ENCODE results near the gene FAIM2.
"Not testable (repeated sequence)": the region's sequence is repeated elsewhere in the genome, so short reads cannot be mapped to it uniquely, and the experiment has no call there.

- not testable (repeated sequence) for TF ChIP-seq MXI1 (conservative IDR thresholded peaks at IDR 0.05; ENCODE audit: poor library complexity, severe bottlenecking); CTCF (IDR thresholded peaks at IDR 0.05; ENCODE audit: poor library complexity, severe bottlenecking); TAF1 (IDR thresholded peaks at IDR 0.05; ENCODE audit: low read depth); REST (IDR thresholded peaks at IDR 0.05; ENCODE audit: borderline replicate concordance); EZH2 (IDR thresholded peaks at IDR 0.05; ENCODE audit: borderline replicate concordance, insufficient read depth, low read length, poor library complexity, severe bottlenecking); RAD21 (conservative IDR thresholded peaks at IDR 0.05)
These were observed 24.6 kb downstream of the FAIM2 start for GRCh38 chr12:49879065-49879464.

All from neural cell (in vitro differentiated cells).